Mesenchymal stem cell (in vitro differentiated cells and primary cell): ENCODE results near the gene NRN1L.

ENCODE experiments used
- DNase-seq: peaks from one replicate; pipeline ENCODE4 v3.0.0-alpha.2; 2013
- H2AFZ ChIP-seq: one replicate; pipeline ENCODE4 v1.6.1; 2013; ENCODE audit warnings: low read depth, mild to moderate bottlenecking, control low read depth, inconsistent platforms, low read length, moderate library complexity
- H2AK5ac ChIP-seq: 2 replicates; pipeline ENCODE4 v1.6.1; 2013; ENCODE audit warnings: low read length, moderate library complexity, mild to moderate bottlenecking, inconsistent platforms; ENCODE audit not compliant: severe bottlenecking
- H2BK120ac ChIP-seq: one replicate; pipeline ENCODE4 v1.6.1; 2013; ENCODE audit warnings: low read depth, mild to moderate bottlenecking, inconsistent platforms, low read length, moderate library complexity
- H2BK12ac ChIP-seq, 2 experiments: one replicate each; pipeline ENCODE4 v1.6.1; 2013; ENCODE audit warnings: inconsistent platforms in 2 of 2, low read length in 2 of 2, mild to moderate bottlenecking in 2 of 2, moderate library complexity in 2 of 2, control low read depth in 1 of 2
- H2BK15ac ChIP-seq: one replicate; pipeline ENCODE4 v1.6.1; 2013; ENCODE audit warnings: mild to moderate bottlenecking, low read depth, inconsistent platforms; ENCODE audit not compliant: poor library complexity, severe bottlenecking
- H2BK5ac ChIP-seq: 2 replicates; pipeline ENCODE4 v1.6.1; 2013; ENCODE audit warnings: low read depth, mild to moderate bottlenecking, low read length, control low read depth, inconsistent platforms; ENCODE audit not compliant: poor library complexity, severe bottlenecking
- H3K14ac ChIP-seq, 2 experiments: one replicate each; pipeline ENCODE4 v1.6.1; 2013; ENCODE audit warnings: inconsistent platforms in 2 of 2, low read length in 2 of 2, control low read depth in 1 of 2, mild to moderate bottlenecking in 1 of 2, moderate library complexity in 1 of 2
- H3K18ac ChIP-seq, 2 experiments: one replicate each; pipeline ENCODE4 v1.6.1; 2013; ENCODE audit warnings: inconsistent platforms in 2 of 2, low read length in 2 of 2, control low read depth in 1 of 2, low read depth in 1 of 2, mild to moderate bottlenecking in 1 of 2
- H3K23ac ChIP-seq, 2 experiments: one replicate each; pipeline ENCODE4 v1.6.1; 2013; ENCODE audit warnings: inconsistent platforms in 2 of 2, low read length in 2 of 2, mild to moderate bottlenecking in 2 of 2, moderate library complexity in 2 of 2, control low read depth in 1 of 2
- H3K27ac ChIP-seq: 2 replicates; pipeline ENCODE4 v1.5.1; 2013; ENCODE audit warnings: mild to moderate bottlenecking, moderate library complexity, low read length, control low read depth, inconsistent platforms; ENCODE audit not compliant: poor library complexity, severe bottlenecking
- H3K27me3 ChIP-seq, 2 experiments: 2 replicates each; pipeline versions ENCODE4 v1.6.1 to v1.7.0; 2013; ENCODE audit warnings: low read length in 2 of 2, mild to moderate bottlenecking in 2 of 2, moderate library complexity in 2 of 2, control low read depth in 1 of 2, inconsistent platforms in 1 of 2; ENCODE audit not compliant: control insufficient read depth in 1 of 2, insufficient read depth in 1 of 2
- H3K36me3 ChIP-seq, 2 experiments: 2 replicates each; pipeline versions ENCODE4 v1.6.1 to v1.7.0; 2013; ENCODE audit warnings: low read length in 2 of 2, control low read depth in 1 of 2, inconsistent platforms in 1 of 2, low read depth in 1 of 2, mild to moderate bottlenecking in 1 of 2; ENCODE audit not compliant: insufficient read depth in 2 of 2, control insufficient read depth in 1 of 2
- H3K4ac ChIP-seq, 2 experiments: one replicate each; pipeline ENCODE4 v1.6.1; 2013; ENCODE audit warnings: inconsistent platforms in 2 of 2, low read length in 2 of 2, mild to moderate bottlenecking in 2 of 2, moderate library complexity in 2 of 2, control low read depth in 1 of 2, low read depth in 1 of 2
- H3K4me1 ChIP-seq: 2 replicates; pipeline ENCODE4 v1.6.1; 2013; ENCODE audit warnings: low read depth, low read length, control low read depth; ENCODE audit not compliant: control insufficient read depth, insufficient read depth
- H3K4me2 ChIP-seq: 2 replicates; pipeline ENCODE4 v1.6.1; 2013; ENCODE audit warnings: low read length, mild to moderate bottlenecking, inconsistent platforms; ENCODE audit not compliant: poor library complexity, severe bottlenecking
- H3K4me3 ChIP-seq, 2 experiments: 2 replicates each; pipeline versions ENCODE4 v1.5.1 to v1.7.0; 2013; ENCODE audit warnings: low read length in 2 of 2, mild to moderate bottlenecking in 2 of 2, control low read depth in 1 of 2, low read depth in 1 of 2; ENCODE audit not compliant: insufficient read depth in 1 of 2
- H3K79me1 ChIP-seq: replicated peaks from 2 replicates; pipeline ENCODE4 v1.6.1; 2013; ENCODE audit warnings: mild to moderate bottlenecking, control low read depth, low read length, inconsistent platforms; ENCODE audit not compliant: poor library complexity, severe bottlenecking
- H3K9ac ChIP-seq: 2 replicates; pipeline ENCODE4 v1.7.0; 2013; ENCODE audit warnings: mild to moderate bottlenecking, low read length, moderate library complexity
- H3K9me3 ChIP-seq: 2 replicates; pipeline ENCODE4 v1.7.0; 2013; ENCODE audit warnings: mild to moderate bottlenecking, low read length; ENCODE audit not compliant: control insufficient read depth
- H4K8ac ChIP-seq: one replicate; pipeline ENCODE4 v1.6.1; 2013; ENCODE audit warnings: inconsistent platforms, mild to moderate bottlenecking, low read length, moderate library complexity
- H4K91ac ChIP-seq: one replicate; pipeline ENCODE4 v1.6.1; 2013; ENCODE audit warnings: mild to moderate bottlenecking, low read length, inconsistent platforms
- WGBS: methylation state at CpG from one replicate; pipeline ENCODE4 v1.1.7; 2013; ENCODE audit warnings: mixed read lengths; 5-methylcytosine and 5-hydroxymethylcytosine counted together

Gene NRN1L

GRCh38 chr16:67930678-67931211 is 46.1 kb downstream of the NRN1L start:
- WGBS: 98% methylated on average over 17 of the region's 17 CpGs
- H3K4me2 ChIP-seq: no peak overlapping the region
- peaks cover 59 to 69% of the 10 kb centered on the region in 2 experiments for H3K36me3 ChIP-seq
- no peak overlapping the region for H3K14ac ChIP-seq
- peaks cover 37% of the 10 kb centered on the region for H3K79me1 ChIP-seq
- no peak overlapping the region for H2BK12ac ChIP-seq
- no peak overlapping the region for H2BK15ac ChIP-seq
- no peak overlapping the region for H3K4ac ChIP-seq
- no peaks in the 10 kb centered on the region for H3K27me3 ChIP-seq
- DNase-seq: no peak
- H2BK120ac ChIP-seq: no peak overlapping the region
- no peak overlapping the region for H2AK5ac ChIP-seq
- peaks cover 25% of the 10 kb centered on the region for H3K4me1 ChIP-seq
- H3K4me3 ChIP-seq: no peak overlapping the region
- no peaks in the 10 kb centered on the region for H3K9me3 ChIP-seq
- no peak overlapping the region for H4K8ac ChIP-seq
- no peak overlapping the region for H3K9ac ChIP-seq
- no peak overlapping the region for H3K23ac ChIP-seq
- H2BK5ac ChIP-seq: no peak overlapping the region
- no peak overlapping the region for H3K27ac ChIP-seq
- H3K18ac ChIP-seq: no peak overlapping the region
- H2AFZ ChIP-seq: no peak overlapping the region
- H4K91ac ChIP-seq: no peak overlapping the region

GRCh38 chr16:67931712-67932461 is 47.2 kb downstream of the NRN1L start, which contains the start of gene CTRL:
Gene CTRL (minus strand): TSS chr16:67931862. CDS start chr16:67931852, 10 bp downstream.
- H4K8ac ChIP-seq: no peak within 1 kb of the TSS
- no peak within 1 kb of the TSS for H2BK12ac ChIP-seq
- H3K27me3 ChIP-seq: no peaks in the 10 kb centered on the region
- H3K79me1 ChIP-seq: peaks cover 37% of the 10 kb centered on the region
- H2AK5ac ChIP-seq: no peak within 1 kb of the TSS
- H3K36me3 ChIP-seq: peaks cover 59 to 68% of the 10 kb centered on the region in 2 experiments
- H3K27ac ChIP-seq: no peak within 1 kb of the TSS
- H3K4me2 ChIP-seq: no peak within 1 kb of the TSS
- H4K91ac ChIP-seq: no peak within 1 kb of the TSS
- no peak within 1 kb of the TSS for H3K9ac ChIP-seq
- no peak within 1 kb of the TSS for H3K4me3 ChIP-seq
- no peak for DNase-seq
- H2BK120ac ChIP-seq: no peak within 1 kb of the TSS
- H3K14ac ChIP-seq: no peak within 1 kb of the TSS
- peaks cover 18% of the 10 kb centered on the region for H3K4me1 ChIP-seq
- H2AFZ ChIP-seq: no peak within 1 kb of the TSS
- WGBS: 93% methylated on average over 15 of the region's 15 CpGs
- H2BK15ac ChIP-seq: no peak within 1 kb of the TSS
- H3K18ac ChIP-seq: no peak within 1 kb of the TSS
- no peak within 1 kb of the TSS for H2BK5ac ChIP-seq
- no peaks in the 10 kb centered on the region for H3K9me3 ChIP-seq
- H3K23ac ChIP-seq: no peak within 1 kb of the TSS
- H3K4ac ChIP-seq: no peak within 1 kb of the TSS

- no peak overlapping the region for H3K4ac ChIP-seq
- DNase-seq: no peak
- H3K27me3 ChIP-seq: no peaks in the 10 kb centered on the region
- no peak overlapping the region for H3K23ac ChIP-seq
- H4K91ac ChIP-seq: no peak overlapping the region
- no peaks in the 10 kb centered on the region for H3K9me3 ChIP-seq
- no peak overlapping the region for H4K8ac ChIP-seq
- H3K9ac ChIP-seq: no peak overlapping the region
- 98% methylated on average over 3 of the region's 4 CpGs for WGBS
- H2BK12ac ChIP-seq: no peak overlapping the region
- H3K4me1 ChIP-seq: peaks cover 24% of the 10 kb centered on the region
- H3K14ac ChIP-seq: no peak overlapping the region
- no peak overlapping the region for H2BK5ac ChIP-seq
- no peak overlapping the region for H3K18ac ChIP-seq
- peaks cover 55 to 63% of the 10 kb centered on the region in 2 experiments for H3K36me3 ChIP-seq
- H2AK5ac ChIP-seq: no peak overlapping the region
- peaks cover 37% of the 10 kb centered on the region for H3K79me1 ChIP-seq
- H2BK15ac ChIP-seq: no peak overlapping the region
- H3K27ac ChIP-seq: no peak overlapping the region
- H2BK120ac ChIP-seq: no peak overlapping the region
- no peak overlapping the region for H3K4me2 ChIP-seq
- H3K4me3 ChIP-seq: no peak overlapping the region
- no peak overlapping the region for H2AFZ ChIP-seq
Observed at GRCh38 chr16:67932462-67932840, 47.8 kb downstream of the NRN1L start.

GRCh38 chr16:67933805-67934204 is 49.1 kb downstream of the NRN1L start:
- no peak overlapping the region for H2BK120ac ChIP-seq
- H2AFZ ChIP-seq: no peak overlapping the region
- no peak overlapping the region for H2BK12ac ChIP-seq
- no peak overlapping the region for H3K4ac ChIP-seq
- H3K36me3 ChIP-seq: peaks cover 42 to 50% of the 10 kb centered on the region in 2 experiments
- H3K4me2 ChIP-seq: no peak overlapping the region
- peaks cover 32% of the 10 kb centered on the region for H3K79me1 ChIP-seq
- no peak overlapping the region for H3K14ac ChIP-seq
- H3K18ac ChIP-seq: no peak overlapping the region
- no peak overlapping the region for H3K27ac ChIP-seq
- no peak overlapping the region for H4K8ac ChIP-seq
- no peak overlapping the region for H2AK5ac ChIP-seq
- no peaks in the 10 kb centered on the region for H3K9me3 ChIP-seq
- no peak overlapping the region for H2BK15ac ChIP-seq
- H3K9ac ChIP-seq: no peak overlapping the region
- H2BK5ac ChIP-seq: no peak overlapping the region
- H3K4me1 ChIP-seq: peaks cover 25% of the 10 kb centered on the region
- no peak overlapping the region for H3K23ac ChIP-seq
- no peak overlapping the region for H4K91ac ChIP-seq
- no peak for DNase-seq
- 90% methylated on average over 7 of the region's 7 CpGs for WGBS
- no peaks in the 10 kb centered on the region for H3K27me3 ChIP-seq
- no peak overlapping the region for H3K4me3 ChIP-seq
